Measurements from ENCODE around the gene OR6Q1. TPM values are rescaled to one million over a fixed set of nuclear protein-coding genes. Genes with fewer than 3 reads are reported as not detected.
"Not testable (repeated sequence)": the region's sequence is repeated elsewhere in the genome, so short reads cannot be mapped to it uniquely, and the experiment has no call there.

Gene OR6Q1
- total RNA-seq, 1 experiment from 2014 or later: not detected

- intact Hi-C loops (cut with micrococcal nuclease; ENCODE audit: unreplicated experiment): no loop called here
- ChIA-PET CTCF (no interaction called here), POLR2A (no interaction called here)
- TF ChIP-seq REST (IDR thresholded peaks at IDR 0.05; ENCODE audit: insufficient read depth in 1 of 2, low read depth in 2 of 2, low read length in 1 of 2) (no peak), POLR2AphosphoS5 (IDR thresholded peaks at IDR 0.05; ENCODE audit: low read depth, low read length) (no peak), SIN3A (IDR thresholded peaks at IDR 0.05; ENCODE audit: borderline replicate concordance, insufficient read depth, low read depth, low read length) (no peak), CTCF (IDR thresholded peaks at IDR 0.05) (no peak), TCF7L2 (IDR thresholded peaks at IDR 0.05; ENCODE audit: low read depth, low read length) (no peak)
- Histone ChIP-seq H3K36me3 (ENCODE audit: control insufficient read depth, insufficient read depth, low read length) (no peaks in the 10 kb centered on the region), H3K4me3 (ENCODE audit: low read depth in 2 of 2, low read length in 2 of 2) (no peak overlapping the region), H3K9me3 (ENCODE audit: control insufficient read depth, insufficient read depth, low read depth, low read length) (no peaks in the 10 kb centered on the region), H3K27ac (ENCODE audit: low read length) (no peak overlapping the region), H3K27me3 (ENCODE audit: control insufficient read depth, insufficient read depth, low read length) (no peaks in the 10 kb centered on the region), H3K4me1 (ENCODE audit: control insufficient read depth, insufficient read depth, low read length) (no peaks in the 10 kb centered on the region)
- no peak for DNase-seq (ENCODE audit: low read depth, low spot score)
- in situ Hi-C loops (cut with HindIII; ENCODE audit: low pct_unique_long_range_greater_than_20kb, low sequenced_read_pairs): no loop called here
- BruUV-seq (replicated peaks): no TSS peak
- ATAC-seq: no peak
These were observed 48.0 kb upstream of the OR6Q1 start for GRCh38 chr11:57982776-57983175.

- in situ Hi-C loops (cut with HindIII; ENCODE audit: low pct_unique_long_range_greater_than_20kb, low sequenced_read_pairs) (no loop called here), intact Hi-C loops (cut with micrococcal nuclease; ENCODE audit: unreplicated experiment) (no loop called here)
- no peaks in the 10 kb centered on the region for H3K4me1 ChIP-seq (ENCODE audit: control insufficient read depth, insufficient read depth, low read length)
- H3K27me3 ChIP-seq (ENCODE audit: control insufficient read depth, insufficient read depth, low read length): no peaks in the 10 kb centered on the region
- H3K4me3 ChIP-seq (ENCODE audit: low read depth in 2 of 2, low read length in 2 of 2): no peak overlapping the region
- CTCF ChIA-PET: no interaction called here
- POLR2A ChIA-PET: no interaction called here
- no peak overlapping the region for H3K27ac ChIP-seq (ENCODE audit: low read length)
- BruUV-seq (replicated peaks): no TSS peak
- ATAC-seq (no peak), DNase-seq (ENCODE audit: low read depth, low spot score) (no peak)
- no peaks in the 10 kb centered on the region for H3K36me3 ChIP-seq (ENCODE audit: control insufficient read depth, insufficient read depth, low read length)
- TF ChIP-seq POLR2AphosphoS5 (IDR thresholded peaks at IDR 0.05; ENCODE audit: low read depth, low read length): no peak
- TF ChIP-seq SIN3A (IDR thresholded peaks at IDR 0.05; ENCODE audit: borderline replicate concordance, insufficient read depth, low read depth, low read length): no peak
- TF ChIP-seq REST (IDR thresholded peaks at IDR 0.05; ENCODE audit: insufficient read depth in 1 of 2, low read depth in 2 of 2, low read length in 1 of 2): no peak
- no peak for TF ChIP-seq CTCF (IDR thresholded peaks at IDR 0.05)
- H3K9me3 ChIP-seq (ENCODE audit: control insufficient read depth, insufficient read depth, low read depth, low read length): no peaks in the 10 kb centered on the region
These were observed 47.6 kb upstream of the OR6Q1 start for GRCh38 chr11:57983191-57983590.

- H3K9me3 ChIP-seq (ENCODE audit: control insufficient read depth, insufficient read depth, low read depth, low read length); H3K36me3 ChIP-seq (ENCODE audit: control insufficient read depth, insufficient read depth, low read length); H3K27me3 ChIP-seq (ENCODE audit: control insufficient read depth, insufficient read depth, low read length); DNase-seq (ENCODE audit: low read depth, low spot score); H3K4me1 ChIP-seq (ENCODE audit: control insufficient read depth, insufficient read depth, low read length); CTCF ChIA-PET; ATAC-seq; in situ Hi-C loops (cut with HindIII; ENCODE audit: low pct_unique_long_range_greater_than_20kb, low sequenced_read_pairs); intact Hi-C loops (cut with micrococcal nuclease; ENCODE audit: unreplicated experiment); BruUV-seq (replicated peaks); H3K27ac ChIP-seq (ENCODE audit: low read length); POLR2A ChIA-PET: not testable (repeated sequence)
- H3K4me3 ChIP-seq (ENCODE audit: low read depth in 2 of 2, low read length in 2 of 2): peak overlapping the region in 1 of 2 experiments; percentile 11; a peak in 2 of 4 replicates
These were observed 31.2 kb upstream of the OR6Q1 start for GRCh38 chr11:57999523-57999922.

GRCh38 chr11:58000021-58000420 is 30.7 kb upstream of the OR6Q1 start:
- CTCF ChIA-PET: interaction anchor here (0.7 kb wide), 1 partner anchor 1158 kb away, joined by 3 read pairs; no protein-coding TSS in a partner anchor
- in situ Hi-C loops (cut with HindIII; ENCODE audit: low pct_unique_long_range_greater_than_20kb, low sequenced_read_pairs); H3K9me3 ChIP-seq (ENCODE audit: control insufficient read depth, insufficient read depth, low read depth, low read length); BruUV-seq (replicated peaks); H3K4me1 ChIP-seq (ENCODE audit: control insufficient read depth, insufficient read depth, low read length); intact Hi-C loops (cut with micrococcal nuclease; ENCODE audit: unreplicated experiment); DNase-seq (ENCODE audit: low read depth, low spot score); POLR2A ChIA-PET; H3K36me3 ChIP-seq (ENCODE audit: control insufficient read depth, insufficient read depth, low read length); H3K27me3 ChIP-seq (ENCODE audit: control insufficient read depth, insufficient read depth, low read length); H3K27ac ChIP-seq (ENCODE audit: low read length); ATAC-seq: not testable (repeated sequence)
- peak overlapping the region in 1 of 2 experiments; percentile 11; a peak in 2 of 4 replicates for H3K4me3 ChIP-seq (ENCODE audit: low read depth in 2 of 2, low read length in 2 of 2)

All from Panc1 (cell line).